HepG2 (cell line): Measurements from ENCODE around the gene SLC13A5. TPM values are rescaled to one million over a fixed set of nuclear protein-coding genes. Genes with fewer than 3 reads are reported as not detected.

Source experiments
- ATF4 ChIP-seq, 2 experiments: fragments of 450-650 bp in 1 of 2; sonication (generic) in 1 of 2; formaldehyde crosslinking; IDR thresholded peaks; 2 replicates each; pipeline versions ENCODE4 v1.5.0 to v1.8.0; 2020 to 2022; ENCODE audit warnings: mild to moderate bottlenecking in 1 of 2, missing genetic modification reagents in 1 of 2
- HMG20A ChIP-seq: IDR thresholded peaks from 2 replicates; pipeline ENCODE4 v1.6.1; 2016; ENCODE audit warnings: borderline replicate concordance
- NFIC ChIP-seq: IDR thresholded peaks from 2 replicates; pipeline ENCODE4 v1.6.1; 2012; ENCODE audit warnings: mild to moderate bottlenecking, low read length, inconsistent platforms
- UBTF ChIP-seq: sonication (generic); formaldehyde crosslinking; IDR thresholded peaks from 2 replicates; pipeline ENCODE4 v1.4.0; 2020; ENCODE audit warnings: mild to moderate bottlenecking, missing genetic modification reagents
- ZKSCAN1 ChIP-seq: fragments of 150-350 bp; IDR thresholded peaks from 2 replicates; pipeline ENCODE4 v1.6.1; 2014; ENCODE audit warnings: low read length
- ZNF333 ChIP-seq: sonication (generic); formaldehyde crosslinking; IDR thresholded peaks from 2 replicates; pipeline ENCODE4 v1.4.0; 2020; ENCODE audit warnings: mild to moderate bottlenecking, missing genetic modification reagents, borderline replicate concordance
- ZNF407 ChIP-seq: sonication (generic); formaldehyde crosslinking; IDR thresholded peaks from one replicate; pipeline ENCODE4 v1.5.1; 2020; ENCODE audit warnings: mild to moderate bottlenecking, missing genetic modification reagents; ENCODE audit errors: not compliant biosample characterization
- ZNF496 ChIP-seq: sonication (generic); formaldehyde crosslinking; IDR thresholded peaks from 2 replicates; pipeline ENCODE4 v1.8.1; 2023; ENCODE audit warnings: mild to moderate bottlenecking, moderate library complexity, missing genetic modification reagents; ENCODE audit not compliant: insufficient replicate concordance
- ZNF709 ChIP-seq: sonication (generic); formaldehyde crosslinking; IDR thresholded peaks from 2 replicates; pipeline ENCODE4 v1.5.0; 2020; ENCODE audit warnings: mild to moderate bottlenecking, missing genetic modification reagents
- polyA plus RNA-seq, 8 experiments: library from polyadenylated mRNA; depleted of rRNA in 3 of 8; stranded (reverse) in 7 of 8; unstranded in 1 of 8; fragments of >200 nt; fragmentation: Illumina TruSeq in 4 of 8; extraction: Trizol in 4 of 8; gene quantifications; 2 replicates each; pipeline versions ENCODE4 v1.2.1 to v1.2.3, GENCODE V29; 2011 to 2016; ENCODE audit warnings: low read depth in 4 of 8, missing spikeins in 1 of 8, mixed read lengths in 1 of 8; ENCODE audit not compliant: insufficient read depth in 1 of 8
- total RNA-seq, 5 experiments: library from RNA; depleted of rRNA; stranded (reverse); fragments of >200 nt; fragmentation: Illumina TruSeq; extraction: Trizol; gene quantifications; 2 replicates each; pipeline ENCODE4 v1.2.3, GENCODE V29; 2016; ENCODE audit warnings: low read depth in 1 of 5

The SLC13A5 gene
- total and polyA plus RNA-seq, 2 of the 13 experiments (the other 11 are each of a cell fraction or from before 2014, with no cell fraction given), result 42.8 to 310 TPM

- TF ChIP-seq NFIC (peak; percentile 86), ZKSCAN1 (no peak), ZNF496 (CRISPR knock-in tag) (no peak), UBTF (no peak), ZNF333 (no peak), HMG20A (CRISPR knock-in tag) (peak; percentile 78; the same call in 1 of the 2 replicates), ATF4 (CRISPR knock-in tag; IDR thresholded peaks at IDR 0.05) (no peak), ZNF709 (CRISPR knock-in tag) (no peak), ZNF407 (no peak)
Measured at GRCh38 chr17:6683081-6683684, 30.0 kb downstream of the SLC13A5 start (continued).
